GM12878 (cell line): ENCODE data around the gene THADA. TPM values are rescaled to one million over a fixed set of nuclear protein-coding genes. Genes with fewer than 3 reads are reported as not detected.

ENCODE experiments used
- ELK1 ChIP-seq: IDR thresholded peaks from 2 replicates; pipeline ENCODE4 v1.6.1; 2012; ENCODE audit warnings: low read depth, low read length, improper control_type of control experiment
- MTA3 ChIP-seq: IDR thresholded peaks from 2 replicates; pipeline ENCODE4 v1.6.1; 2012; ENCODE audit warnings: low read length, inconsistent platforms, borderline replicate concordance
- SP1 ChIP-seq: IDR thresholded peaks from one replicate; pipeline ENCODE4 v1.6.1; 2011; ENCODE audit warnings: low read depth, low read length
- ZBED1 ChIP-seq: IDR thresholded peaks from 2 replicates; pipeline ENCODE4 v1.6.1; 2016; ENCODE audit warnings: borderline replicate concordance
- ZNF217 ChIP-seq: fragments of 450-650 bp; IDR thresholded peaks from 2 replicates; pipeline ENCODE4 v1.6.1; 2017; ENCODE audit warnings: antibody characterized with exemption, mild to moderate bottlenecking
- polyA plus RNA-seq, 11 experiments: library from polyadenylated mRNA; depleted of rRNA in 4 of 11; unstranded in 6 of 11; stranded (reverse) in 5 of 11; fragments of >200 nt; fragmentation: Nextera tagmentation in 4 of 11; fragmentation: Illumina TruSeq in 1 of 11; extraction: Ambion mirVana in 4 of 11; extraction: Trizol in 1 of 11; gene quantifications; 1 replicate in 1 of 11; 2 replicates in 10 of 11; pipeline versions ENCODE4 v1.2.1 to v1.2.3, GENCODE V29; 2011 to 2016; ENCODE audit warnings: inconsistent platforms in 2 of 11, missing spikeins in 2 of 11, low read depth in 1 of 11
- total RNA-seq, 4 experiments: library from RNA; depleted of rRNA in 3 of 4; stranded (reverse); fragments of >200 nt in 3 of 4; fragmentation: Illumina TruSeq in 1 of 4; extraction: Trizol in 1 of 4; gene quantifications; 2 replicates each; pipeline versions ENCODE4 v1.2.1 to v1.2.3, GENCODE V29; 2013 to 2021
- TF ChIP-seq, protein P1 (sequence below): IDR thresholded peaks from 2 replicates; pipeline ENCODE4 v1.6.1; 2012; ENCODE audit warnings: improper control_type of control experiment, low read depth, low read length; ENCODE audit not compliant: insufficient replicate concordance
- TF ChIP-seq, protein P2 (sequence below): fragments of 450-650 bp; IDR thresholded peaks from 2 replicates; pipeline ENCODE4 v1.6.1; 2017; ENCODE audit warnings: antibody characterized with exemption, mild to moderate bottlenecking, moderate library complexity
- TF ChIP-seq, protein P3 (sequence below): fragments of 150-350 bp; IDR thresholded peaks from 2 replicates; pipeline ENCODE4 v1.6.1; 2014; ENCODE audit warnings: mild to moderate bottlenecking, low read depth, low read length

The THADA gene
- total and polyA plus RNA-seq, 10 of the 15 experiments (the other 5 are each of a cell fraction or from before 2014, with no cell fraction given), result 14.6 to 33.2 (median 23.2) TPM

GRCh38 chr2:43560231-43560547 is 35.6 kb downstream of the THADA start (continued):
- TF ChIP-seq, protein P1, sequence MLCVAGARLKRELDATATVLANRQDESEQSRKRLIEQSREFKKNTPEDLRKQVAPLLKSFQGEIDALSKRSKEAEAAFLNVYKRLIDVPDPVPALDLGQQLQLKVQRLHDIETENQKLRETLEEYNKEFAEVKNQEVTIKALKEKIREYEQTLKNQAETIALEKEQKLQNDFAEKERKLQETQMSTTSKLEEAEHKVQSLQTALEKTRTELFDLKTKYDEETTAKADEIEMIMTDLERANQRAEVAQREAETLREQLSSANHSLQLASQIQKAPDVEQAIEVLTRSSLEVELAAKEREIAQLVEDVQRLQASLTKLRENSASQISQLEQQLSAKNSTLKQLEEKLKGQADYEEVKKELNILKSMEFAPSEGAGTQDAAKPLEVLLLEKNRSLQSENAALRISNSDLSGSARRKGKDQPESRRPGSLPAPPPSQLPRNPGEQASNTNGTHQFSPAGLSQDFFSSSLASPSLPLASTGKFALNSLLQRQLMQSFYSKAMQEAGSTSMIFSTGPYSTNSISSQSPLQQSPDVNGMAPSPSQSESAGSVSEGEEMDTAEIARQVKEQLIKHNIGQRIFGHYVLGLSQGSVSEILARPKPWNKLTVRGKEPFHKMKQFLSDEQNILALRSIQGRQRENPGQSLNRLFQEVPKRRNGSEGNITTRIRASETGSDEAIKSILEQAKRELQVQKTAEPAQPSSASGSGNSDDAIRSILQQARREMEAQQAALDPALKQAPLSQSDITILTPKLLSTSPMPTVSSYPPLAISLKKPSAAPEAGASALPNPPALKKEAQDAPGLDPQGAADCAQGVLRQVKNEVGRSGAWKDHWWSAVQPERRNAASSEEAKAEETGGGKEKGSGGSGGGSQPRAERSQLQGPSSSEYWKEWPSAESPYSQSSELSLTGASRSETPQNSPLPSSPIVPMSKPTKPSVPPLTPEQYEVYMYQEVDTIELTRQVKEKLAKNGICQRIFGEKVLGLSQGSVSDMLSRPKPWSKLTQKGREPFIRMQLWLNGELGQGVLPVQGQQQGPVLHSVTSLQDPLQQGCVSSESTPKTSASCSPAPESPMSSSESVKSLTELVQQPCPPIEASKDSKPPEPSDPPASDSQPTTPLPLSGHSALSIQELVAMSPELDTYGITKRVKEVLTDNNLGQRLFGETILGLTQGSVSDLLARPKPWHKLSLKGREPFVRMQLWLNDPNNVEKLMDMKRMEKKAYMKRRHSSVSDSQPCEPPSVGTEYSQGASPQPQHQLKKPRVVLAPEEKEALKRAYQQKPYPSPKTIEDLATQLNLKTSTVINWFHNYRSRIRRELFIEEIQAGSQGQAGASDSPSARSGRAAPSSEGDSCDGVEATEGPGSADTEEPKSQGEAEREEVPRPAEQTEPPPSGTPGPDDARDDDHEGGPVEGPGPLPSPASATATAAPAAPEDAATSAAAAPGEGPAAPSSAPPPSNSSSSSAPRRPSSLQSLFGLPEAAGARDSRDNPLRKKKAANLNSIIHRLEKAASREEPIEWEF, result no peak
- TF ChIP-seq MTA3 (no peak), SP1 (no peak), ZNF217 (no peak), ZBED1 (no peak), ELK1 (no peak)
- TF ChIP-seq, protein P2, sequence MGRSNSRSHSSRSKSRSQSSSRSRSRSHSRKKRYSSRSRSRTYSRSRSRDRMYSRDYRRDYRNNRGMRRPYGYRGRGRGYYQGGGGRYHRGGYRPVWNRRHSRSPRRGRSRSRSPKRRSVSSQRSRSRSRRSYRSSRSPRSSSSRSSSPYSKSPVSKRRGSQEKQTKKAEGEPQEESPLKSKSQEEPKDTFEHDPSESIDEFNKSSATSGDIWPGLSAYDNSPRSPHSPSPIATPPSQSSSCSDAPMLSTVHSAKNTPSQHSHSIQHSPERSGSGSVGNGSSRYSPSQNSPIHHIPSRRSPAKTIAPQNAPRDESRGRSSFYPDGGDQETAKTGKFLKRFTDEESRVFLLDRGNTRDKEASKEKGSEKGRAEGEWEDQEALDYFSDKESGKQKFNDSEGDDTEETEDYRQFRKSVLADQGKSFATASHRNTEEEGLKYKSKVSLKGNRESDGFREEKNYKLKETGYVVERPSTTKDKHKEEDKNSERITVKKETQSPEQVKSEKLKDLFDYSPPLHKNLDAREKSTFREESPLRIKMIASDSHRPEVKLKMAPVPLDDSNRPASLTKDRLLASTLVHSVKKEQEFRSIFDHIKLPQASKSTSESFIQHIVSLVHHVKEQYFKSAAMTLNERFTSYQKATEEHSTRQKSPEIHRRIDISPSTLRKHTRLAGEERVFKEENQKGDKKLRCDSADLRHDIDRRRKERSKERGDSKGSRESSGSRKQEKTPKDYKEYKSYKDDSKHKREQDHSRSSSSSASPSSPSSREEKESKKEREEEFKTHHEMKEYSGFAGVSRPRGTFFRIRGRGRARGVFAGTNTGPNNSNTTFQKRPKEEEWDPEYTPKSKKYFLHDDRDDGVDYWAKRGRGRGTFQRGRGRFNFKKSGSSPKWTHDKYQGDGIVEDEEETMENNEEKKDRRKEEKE, result no peak
- TF ChIP-seq, protein P3, sequence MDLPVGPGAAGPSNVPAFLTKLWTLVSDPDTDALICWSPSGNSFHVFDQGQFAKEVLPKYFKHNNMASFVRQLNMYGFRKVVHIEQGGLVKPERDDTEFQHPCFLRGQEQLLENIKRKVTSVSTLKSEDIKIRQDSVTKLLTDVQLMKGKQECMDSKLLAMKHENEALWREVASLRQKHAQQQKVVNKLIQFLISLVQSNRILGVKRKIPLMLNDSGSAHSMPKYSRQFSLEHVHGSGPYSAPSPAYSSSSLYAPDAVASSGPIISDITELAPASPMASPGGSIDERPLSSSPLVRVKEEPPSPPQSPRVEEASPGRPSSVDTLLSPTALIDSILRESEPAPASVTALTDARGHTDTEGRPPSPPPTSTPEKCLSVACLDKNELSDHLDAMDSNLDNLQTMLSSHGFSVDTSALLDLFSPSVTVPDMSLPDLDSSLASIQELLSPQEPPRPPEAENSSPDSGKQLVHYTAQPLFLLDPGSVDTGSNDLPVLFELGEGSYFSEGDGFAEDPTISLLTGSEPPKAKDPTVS, result no peak
